ENCODE results near the gene OGFR. TPM values are rescaled to one million over a fixed set of nuclear protein-coding genes. Genes with fewer than 3 reads are reported as not detected.

OGFR gene
- total RNA-seq, 1 experiment from 2014 or later = 73.6 TPM

DNA sequence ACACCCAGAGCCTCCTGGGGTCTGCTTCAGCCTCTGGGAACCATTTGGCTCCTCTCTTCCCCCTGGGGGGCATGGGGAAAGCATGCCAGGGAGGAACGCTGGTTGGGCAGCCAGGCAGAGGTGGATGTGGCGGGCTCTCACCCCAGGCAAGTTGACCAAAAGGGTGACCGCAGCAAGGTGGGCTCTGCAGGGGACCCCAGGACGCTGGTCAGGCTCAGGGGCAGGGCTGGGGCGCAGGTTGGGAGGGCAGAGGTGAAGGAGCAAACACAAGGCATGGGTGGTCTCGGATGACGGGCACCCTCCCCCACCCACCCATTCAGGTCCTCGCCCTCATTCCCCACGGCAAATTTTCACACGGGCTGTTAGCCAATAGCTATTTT, 38.6 kb upstream of the OGFR start:
- ChIA-PET POLR2A (interaction anchor here (1.0 kb wide), 1 partner anchor 28 kb away, joined by 3 read pairs; no protein-coding TSS in a partner anchor), CTCF (interaction anchor here (1.0 to 1.2 kb wide), 2 partner anchors 25 to 28 kb away, joined by 3 read pairs; no protein-coding TSS in a partner anchor), RAD21 (ENCODE audit: low non-redundant PET in 1 of 2, low total read pairs in 2 of 2, uncharacterized antibody in 2 of 2, unreplicated experiment in 2 of 2) (interaction anchor here in 1 of 2 experiments (1.2 kb wide), 1 partner anchor 25 kb away, joined by 3 read pairs; no protein-coding TSS in a partner anchor)
- no peaks in the 10 kb centered on the region for H3K79me2 ChIP-seq (ENCODE audit: insufficient read depth, low read length)
- DNase-seq (ENCODE audit: low read depth, low spot score) (no peak), ATAC-seq (no peak)
- H3K9me2 ChIP-seq (ENCODE audit: insufficient read depth) = no peaks in the 10 kb centered on the region
- H3K27ac ChIP-seq (ENCODE audit: low read depth, low read length) = no peak overlapping the region
- no TSS peak for BruUV-seq (replicated peaks)
- H2AFZ ChIP-seq (ENCODE audit: low read depth, low read length, poor library complexity, severe bottlenecking) = no peak overlapping the region
- no peak overlapping the region for H3K4me3 ChIP-seq (replicated peaks in 1 of 2; ENCODE audit: low read depth in 1 of 2, low read length in 2 of 2)
- no peaks in the 10 kb centered on the region for H3K9me3 ChIP-seq (ENCODE audit: control insufficient read depth in 1 of 2, insufficient read depth in 1 of 2, low read depth in 1 of 2, low read length in 2 of 2)
- H3K27me3 ChIP-seq (ENCODE audit: insufficient read depth, low read length) = no peaks in the 10 kb centered on the region
- H4K20me1 ChIP-seq (ENCODE audit: insufficient read depth) = no peaks in the 10 kb centered on the region
- peaks cover 10 to 34% of the 10 kb centered on the region in 2 experiments; a peak in 3 of 4 replicates for H3K4me1 ChIP-seq (ENCODE audit: control insufficient read depth in 1 of 2, insufficient read depth in 2 of 2, low read length in 2 of 2)
- no peak overlapping the region for H3K9ac ChIP-seq (ENCODE audit: low read length)
- H3K36me3 ChIP-seq (ENCODE audit: control insufficient read depth in 1 of 2, insufficient read depth in 2 of 2, low read length in 2 of 2) = peaks cover 0 to 8% of the 10 kb centered on the region in 2 experiments; a peak in 1 of 4 replicates
- no peak for TF ChIP-seq RAD21 (IDR thresholded peaks at IDR 0.05; ENCODE audit: low read depth)
- intact Hi-C loops (cut with micrococcal nuclease) = no loop called here
- peak overlapping the region; percentile 46; the same call in 1 of the 2 replicates for H3K4me2 ChIP-seq (ENCODE audit: low read length)

DNA sequence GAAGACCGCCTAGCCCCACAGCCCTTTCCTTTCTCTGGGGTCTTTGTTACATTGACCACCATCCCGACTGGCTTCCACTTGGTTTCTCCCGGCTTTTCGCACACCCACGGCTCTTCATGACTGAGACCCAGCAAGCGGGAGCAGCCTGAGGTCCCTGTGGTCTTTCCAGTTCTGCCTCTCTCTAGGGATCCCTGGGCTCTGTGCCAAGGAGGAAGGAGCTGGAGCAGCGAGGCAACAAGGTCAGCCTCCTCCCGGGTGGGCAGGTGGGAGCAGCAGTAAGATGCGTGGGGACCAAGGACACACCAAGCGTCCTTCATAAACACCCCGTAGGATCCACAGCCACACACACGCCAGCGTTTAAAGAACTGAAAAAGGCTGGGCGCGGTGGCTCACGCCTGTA, 37.9 kb upstream of the OGFR start:
- Histone ChIP-seq H3K79me2 (ENCODE audit: insufficient read depth, low read length) (no peaks in the 10 kb centered on the region), H2AFZ (ENCODE audit: low read depth, low read length, poor library complexity, severe bottlenecking) (no peak overlapping the region), H3K27me3 (ENCODE audit: insufficient read depth, low read length) (no peaks in the 10 kb centered on the region), H3K9ac (ENCODE audit: low read length) (no peak overlapping the region), H3K9me2 (ENCODE audit: insufficient read depth) (no peaks in the 10 kb centered on the region), H3K9me3 (ENCODE audit: control insufficient read depth in 1 of 2, insufficient read depth in 1 of 2, low read depth in 1 of 2, low read length in 2 of 2) (no peaks in the 10 kb centered on the region), H3K4me2 (ENCODE audit: low read length) (peak overlapping the region; percentile 46), H3K27ac (ENCODE audit: low read depth, low read length) (no peak overlapping the region), H4K20me1 (ENCODE audit: insufficient read depth) (no peaks in the 10 kb centered on the region), H3K4me3 (replicated peaks in 1 of 2; ENCODE audit: low read depth in 1 of 2, low read length in 2 of 2) (no peak overlapping the region), H3K36me3 (ENCODE audit: control insufficient read depth in 1 of 2, insufficient read depth in 2 of 2, low read length in 2 of 2) (peaks cover 0 to 1% of the 10 kb centered on the region in 2 experiments; a peak in 1 of 4 replicates), H3K4me1 (ENCODE audit: control insufficient read depth in 1 of 2, insufficient read depth in 2 of 2, low read length in 2 of 2) (peaks cover 10 to 32% of the 10 kb centered on the region in 2 experiments; a peak in 3 of 4 replicates)
- intact Hi-C loops (cut with micrococcal nuclease) = no loop called here
- DNase-seq (ENCODE audit: low read depth, low spot score) (no peak), ATAC-seq (no peak)
- CTCF ChIA-PET = interaction anchor here (1.0 to 1.2 kb wide), 2 partner anchors 24 to 27 kb away, joined by 3 read pairs; no protein-coding TSS in a partner anchor
- POLR2A ChIA-PET = interaction anchor here (0.7 kb wide), 1 partner anchor 38 kb away, joined by 3 read pairs; no protein-coding TSS in a partner anchor
- TF ChIP-seq POLR2AphosphoS5 (IDR thresholded peaks at IDR 0.05; ENCODE audit: low read depth, low read length) = 0 out of 2 replicates have a peak, but pooled peaks have one; percentile 25
- TF ChIP-seq SIN3A (IDR thresholded peaks at IDR 0.05; ENCODE audit: low read depth) = no peak
- no TSS peak for BruUV-seq (replicated peaks)
- RAD21 ChIA-PET (ENCODE audit: low non-redundant PET in 1 of 2, low total read pairs in 2 of 2, uncharacterized antibody in 2 of 2, unreplicated experiment in 2 of 2) = no interaction called here

Measured in HCT116 (cell line).